Omental fat pad (tissue), 4 donors: ENCODE data around the gene SLC25A45. TPM values are rescaled to one million over a fixed set of nuclear protein-coding genes. Genes with fewer than 3 reads are reported as not detected.
A peak's percentile ranks its signal among the peaks of the same experiment; 100 is the strongest.

Source experiments
- ATAC-seq: fragments of 150-250 bp; one replicate; pipeline ENCODE4 v1.9.1; 2016; ENCODE audit warnings: mild to moderate bottlenecking, moderate library complexity; ENCODE audit not compliant: low FRiP score
- DNase-seq: peaks from one replicate; pipeline ENCODE4 v3.0.0-alpha.2; 2019; ENCODE audit warnings: low spot score
- CTCF ChIP-seq, 3 donors: fragments of 450-650 bp; IDR thresholded peaks; one replicate each; pipeline ENCODE4 v1.5.1; 2016 to 2017; ENCODE audit warnings: antibody characterized with exemption in 3 of 3, mild to moderate bottlenecking in 3 of 3, moderate library complexity in 2 of 3
- total RNA-seq, 4 donors: library from RNA; depleted of rRNA; stranded (reverse); fragments of >200 nt; gene quantifications; one replicate each; pipeline ENCODE4 v1.1.0, GENCODE V29; 2016

Gene SLC25A45
- total RNA-seq, 4 donors from 2014 or later: 4.1 to 9.2 (median 6.0) TPM

DNA sequence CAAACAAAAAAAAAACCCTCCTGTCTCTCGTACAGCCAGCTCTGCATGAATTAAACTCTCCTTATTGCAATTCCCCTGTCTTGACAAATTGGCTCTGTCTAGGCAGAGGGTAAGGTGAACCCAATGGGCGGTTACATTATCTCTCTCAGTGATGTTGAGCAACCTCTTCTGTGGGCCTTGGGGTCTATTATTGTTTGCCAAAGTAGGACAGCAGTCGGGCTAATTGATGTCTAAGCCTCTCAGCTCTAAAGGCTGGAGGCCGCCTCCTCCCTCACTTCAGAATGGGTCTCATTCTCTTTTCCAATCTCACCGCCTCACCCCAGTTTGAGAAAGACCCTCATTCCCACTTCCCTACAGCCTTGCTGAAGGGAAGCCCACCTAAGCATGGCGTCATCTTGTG lies 1.3 kb upstream of the SLC25A45 start:
- no peak for DNase-seq
- ATAC-seq: no peak
- no peak for TF ChIP-seq CTCF (IDR thresholded peaks at IDR 0.05)

- no peak for DNase-seq
- ATAC-seq: no peak
- TF ChIP-seq CTCF (IDR thresholded peaks at IDR 0.05): no peak
These were observed 440 bp upstream of the SLC25A45 start for GRCh38 chr11:65382804-65383368.

- ATAC-seq (peak; percentile 0), DNase-seq (no peak)
- no peak for TF ChIP-seq CTCF (IDR thresholded peaks at IDR 0.05)
These were observed 772 bp downstream of the SLC25A45 start for GRCh38 chr11:65381716-65382032.

- ATAC-seq (no peak), DNase-seq (no peak)
- TF ChIP-seq CTCF (IDR thresholded peaks at IDR 0.05): no peak
These were observed 1.9 kb downstream of the SLC25A45 start for GRCh38 chr11:65380460-65381119.

DNA sequence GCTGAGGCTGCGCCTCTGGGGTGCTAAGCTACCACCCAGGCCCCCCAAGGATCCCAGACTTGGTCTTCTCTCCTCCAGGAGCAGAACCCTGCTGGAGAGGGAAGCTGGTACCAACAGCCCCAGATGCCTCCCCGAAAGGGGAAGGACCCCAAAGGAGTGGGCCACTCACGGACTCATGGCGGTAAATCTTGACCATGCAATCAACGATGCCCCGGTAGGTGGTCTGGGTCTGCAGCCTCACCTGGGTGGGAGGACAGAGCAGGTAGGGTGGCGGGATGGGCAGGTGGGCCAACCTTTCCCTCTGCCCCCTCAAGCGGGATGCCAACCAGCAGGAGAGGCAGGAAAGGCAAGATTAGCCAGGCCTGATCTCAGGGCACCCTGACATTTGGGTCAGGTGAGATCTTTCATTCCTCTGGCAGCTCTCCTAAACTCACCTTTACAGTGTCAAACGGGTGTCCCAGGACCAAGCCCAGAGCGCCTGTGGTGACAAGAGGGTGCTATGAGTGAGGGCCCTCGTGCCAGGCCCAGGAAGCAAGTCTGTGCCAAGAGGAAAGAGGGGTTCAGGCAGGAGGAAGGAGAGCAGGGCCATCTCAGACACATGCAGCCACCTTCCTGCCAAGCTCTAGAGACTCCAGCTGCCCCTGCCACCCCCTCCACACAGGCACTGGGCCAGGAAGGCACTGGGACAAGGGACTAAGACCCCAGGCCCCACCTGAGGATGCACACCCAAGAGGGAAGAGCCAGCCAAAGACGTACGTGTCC lies 2.6 kb downstream of the SLC25A45 start:
- DNase-seq: no peak
- no peak for ATAC-seq
- no peak for TF ChIP-seq CTCF (IDR thresholded peaks at IDR 0.05)

DNA sequence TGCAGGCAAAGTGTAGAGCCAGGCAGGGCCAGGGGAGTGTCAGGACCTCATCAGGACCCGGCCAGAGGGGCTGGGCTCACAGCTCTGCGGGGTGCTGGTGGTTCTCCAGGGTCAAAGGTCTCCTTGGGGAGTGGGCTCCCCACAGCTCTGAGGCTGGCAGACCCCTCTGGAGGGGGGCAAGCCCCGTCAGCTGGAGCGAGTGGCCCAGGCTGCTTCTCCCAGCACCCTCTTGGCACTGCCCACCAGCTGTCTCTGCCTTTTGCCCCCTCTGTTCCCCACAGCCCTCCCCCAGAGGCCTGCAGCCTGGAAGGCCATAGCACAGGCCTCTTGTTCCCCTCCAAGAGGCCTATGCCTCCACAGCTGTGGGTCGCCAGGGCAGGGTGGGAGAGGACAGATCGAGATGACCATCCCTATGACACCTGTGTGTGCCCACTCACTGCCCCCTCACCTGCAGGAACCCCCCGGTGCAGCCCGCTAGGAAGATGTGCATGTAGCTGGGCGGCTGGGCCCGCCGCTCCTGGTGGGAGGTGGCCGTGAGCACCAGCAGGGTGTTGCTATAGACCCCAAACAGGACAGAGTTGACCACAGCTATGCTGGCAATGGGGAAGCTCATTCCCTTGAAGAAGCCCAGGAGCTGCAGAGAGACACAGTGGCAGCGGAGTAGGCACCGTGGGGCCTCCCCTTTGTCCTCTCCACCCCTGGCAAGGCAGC lies 3.4 kb downstream of the SLC25A45 start:
- no peak for DNase-seq
- no peak for TF ChIP-seq CTCF (IDR thresholded peaks at IDR 0.05)
- no peak for ATAC-seq
